GM18498 (cell line): Measurements from ENCODE around the gene SCTR.

ENCODE experiments used
- ATAC-seq: cut with Tn5 transposase; IDR thresholded peaks from one replicate; pipeline ENCODE4 v1.9.1; 2021; ENCODE audit warnings: mild to moderate bottlenecking, moderate library complexity; ENCODE audit not compliant: unreplicated experiment

SCTR gene

GRCh38 chr2:119525614-119526013 is 1.3 kb upstream of the SCTR start:
- ATAC-seq = no peak

GRCh38 chr2:119523383-119523951 is 816 bp downstream of the SCTR start:
- no peak for ATAC-seq

- ATAC-seq = no peak
Observed at GRCh38 chr2:119522671-119523070, 1.6 kb downstream of the SCTR start.

GRCh38 chr2:119521433-119522050 is 2.7 kb downstream of the SCTR start:
- ATAC-seq = no peak

- no peak for ATAC-seq
Observed at GRCh38 chr2:119520696-119521432, 3.4 kb downstream of the SCTR start.

- ATAC-seq = no peak
Observed at GRCh38 chr2:119519057-119519408, 5.2 kb downstream of the SCTR start.

- no peak for ATAC-seq
Observed at GRCh38 chr2:119518401-119519056, 5.8 kb downstream of the SCTR start.

- peak; percentile 90 for ATAC-seq
Observed at GRCh38 chr2:119517433-119517832, 6.8 kb downstream of the SCTR start.

- no peak for ATAC-seq
Observed at GRCh38 chr2:119516121-119516520, 8.2 kb downstream of the SCTR start.

GRCh38 chr2:119513832-119514231 is 10.5 kb downstream of the SCTR start:
- no peak for ATAC-seq

GRCh38 chr2:119512946-119513345 is 11.3 kb downstream of the SCTR start:
- no peak for ATAC-seq

GRCh38 chr2:119511989-119512388 is 12.3 kb downstream of the SCTR start:
- ATAC-seq = no peak

GRCh38 chr2:119508756-119509155 is 15.5 kb downstream of the SCTR start:
- no peak for ATAC-seq

GRCh38 chr2:119496682-119497081 is 27.6 kb downstream of the SCTR start:
- no peak for ATAC-seq

GRCh38 chr2:119495948-119496347 is 28.3 kb downstream of the SCTR start:
- ATAC-seq = no peak

- no peak for ATAC-seq
Observed at GRCh38 chr2:119494163-119494790, 30.0 kb downstream of the SCTR start.

- no peak for ATAC-seq
Observed at GRCh38 chr2:119491776-119492525, 32.3 kb downstream of the SCTR start.

- ATAC-seq = no peak
Observed at GRCh38 chr2:119490653-119491195, 33.6 kb downstream of the SCTR start.

- ATAC-seq = no peak
Observed at GRCh38 chr2:119490106-119490505, 34.2 kb downstream of the SCTR start.

- ATAC-seq = no peak
Observed at GRCh38 chr2:119489232-119489952, 34.9 kb downstream of the SCTR start.
